H1 (cell line): Measurements from ENCODE around the gene PBX3. TPM values are rescaled to one million over a fixed set of nuclear protein-coding genes. Genes with fewer than 3 reads are reported as not detected.

Experiments used
- CTCF ChIA-PET: fragments of 300-600 bp; sonication (Branson Sonifier 250); formaldehyde crosslinking; loops from one replicate; lab custom pipeline; 2021; ENCODE audit not compliant: partially characterized antibody; lab: Charles Lee
- POLR2A ChIA-PET: fragments of 300-600 bp; sonication (Branson Sonifier 250); formaldehyde crosslinking; loops from one replicate; lab custom pipeline; 2021; ENCODE audit warnings: inconsistent platforms; ENCODE audit not compliant: partially characterized antibody; lab: Charles Lee
- DNase-seq, 2 experiments: peaks; one replicate each; pipeline versions ENCODE4 v3.0.0 to v3.0.0-alpha.2; 2010 to 2022; ENCODE audit warnings: low spot score in 2 of 2, low read depth in 1 of 2, mixed read lengths in 1 of 2
- FAIRE-seq: peaks from 2 replicates; lab custom pipeline; 2011; peaks lifted over from hg19 to GRCh38; lab: Jason Lieb, UNC
- H2AFZ ChIP-seq: 2 replicates; pipeline ENCODE4 v1.8.1; 2012; ENCODE audit warnings: low read length, inconsistent platforms
- H2AK5ac ChIP-seq: 2 replicates; pipeline ENCODE4 v1.6.1; 2013; ENCODE audit warnings: low read depth, low read length
- H2BK120ac ChIP-seq: replicated peaks from 2 replicates; pipeline ENCODE3; 2013; ENCODE audit warnings: low read depth, low read length, inconsistent platforms
- H2BK12ac ChIP-seq: 2 replicates; pipeline ENCODE4 v1.6.1; 2013; ENCODE audit warnings: low read depth, low read length
- H2BK15ac ChIP-seq: 2 replicates; pipeline ENCODE4 v1.6.1; 2013; ENCODE audit warnings: low read length
- H2BK20ac ChIP-seq: 2 replicates; pipeline ENCODE4 v1.6.1; 2013; ENCODE audit warnings: low read length
- H2BK5ac ChIP-seq: 2 replicates; pipeline ENCODE4 v1.6.1; 2013; ENCODE audit warnings: low read depth, low read length
- H3K14ac ChIP-seq: 2 replicates; pipeline ENCODE4 v1.6.1; 2013; ENCODE audit warnings: inconsistent platforms; ENCODE audit not compliant: insufficient read length
- H3K18ac ChIP-seq: 2 replicates; pipeline ENCODE4 v1.6.1; 2013; ENCODE audit warnings: low read length; ENCODE audit errors: extremely low read depth
- H3K23ac ChIP-seq: 2 replicates; pipeline ENCODE4 v1.6.1; 2013; ENCODE audit warnings: inconsistent platforms; ENCODE audit not compliant: insufficient read length
- H3K23me2 ChIP-seq: 2 replicates; pipeline ENCODE4 v1.6.1; 2013; ENCODE audit warnings: low read depth, low read length
- H3K27ac ChIP-seq: 2 replicates; pipeline ENCODE4 v1.6.1; 2011; ENCODE audit warnings: low read depth, low read length, inconsistent platforms
- H3K27me3 ChIP-seq, 4 experiments: replicated peaks in 1 of 4; 1 replicate in 1 of 4; 2 replicates in 3 of 4; pipeline versions ENCODE4 v1.6.1 to v1.8.1; 2011 to 2013; ENCODE audit warnings: low read length in 3 of 4, mild to moderate bottlenecking in 3 of 4, inconsistent platforms in 2 of 4, mixed read lengths in 2 of 4, moderate library complexity in 1 of 4; ENCODE audit not compliant: control insufficient read depth in 3 of 4, insufficient read depth in 3 of 4; ENCODE audit errors: extremely low read depth in 1 of 4
- H3K36me3 ChIP-seq, 4 experiments: 2 replicates each; pipeline versions ENCODE4 v1.6.1 to v1.8.1; 2011 to 2013; ENCODE audit warnings: mild to moderate bottlenecking in 4 of 4, low read length in 3 of 4, moderate library complexity in 2 of 4, control low read depth in 1 of 4, inconsistent platforms in 1 of 4; ENCODE audit not compliant: insufficient read depth in 4 of 4, control insufficient read depth in 2 of 4
- H3K4ac ChIP-seq: replicated peaks from 2 replicates; pipeline ENCODE3; 2013; ENCODE audit warnings: low read length, low read depth, mixed read lengths, inconsistent platforms; ENCODE audit not compliant: insufficient read length
- H3K4me1 ChIP-seq, 4 experiments: replicated peaks in 1 of 4; 1 replicate in 1 of 4; 2 replicates in 3 of 4; pipeline versions ENCODE4 v1.6.1 to v1.8.1; 2011 to 2013; ENCODE audit warnings: low read length in 3 of 4, inconsistent platforms in 2 of 4, mixed read lengths in 1 of 4; ENCODE audit not compliant: insufficient read depth in 4 of 4, control insufficient read depth in 3 of 4
- H3K4me2 ChIP-seq, 2 experiments: 2 replicates each; pipeline versions ENCODE4 v1.6.1 to v1.8.1; 2011 to 2013; ENCODE audit warnings: low read depth in 2 of 2, low read length in 2 of 2, control low read depth in 1 of 2, inconsistent platforms in 1 of 2, mild to moderate bottlenecking in 1 of 2; ENCODE audit not compliant: insufficient read depth in 1 of 2
- H3K4me3 ChIP-seq, 4 experiments: fragments of 200-600, 300-600 bp in 1 of 4; sonication (generic), shearing (Covaris generic), sonication (Bioruptor Twin) in 1 of 4; 2 replicates each; pipeline versions ENCODE4 v1.5.1 to v1.8.1; 2011 to 2016; ENCODE audit warnings: low read length in 4 of 4, low read depth in 3 of 4, control low read depth in 2 of 4, inconsistent platforms in 2 of 4, mild to moderate bottlenecking in 2 of 4, mixed read lengths in 1 of 4, moderate library complexity in 1 of 4; ENCODE audit not compliant: insufficient read depth in 2 of 4; ENCODE audit errors: extremely low read depth in 1 of 4
- H3K56ac ChIP-seq: replicated peaks from 2 replicates; pipeline ENCODE3; 2013; ENCODE audit warnings: low read depth, mild to moderate bottlenecking, mixed read lengths, low read length, inconsistent platforms; ENCODE audit not compliant: insufficient read length
- H3K79me1 ChIP-seq: 2 replicates; pipeline ENCODE4 v1.6.1; 2013; ENCODE audit warnings: low read depth, low read length, control low read depth
- H3K79me2 ChIP-seq, 2 experiments: 2 replicates each; pipeline versions ENCODE4 v1.6.1 to v1.8.1; 2012 to 2013; ENCODE audit warnings: low read length in 2 of 2, mild to moderate bottlenecking in 2 of 2, inconsistent platforms in 1 of 2; ENCODE audit not compliant: insufficient read depth in 2 of 2, control insufficient read depth in 1 of 2
- H3K9ac ChIP-seq, 4 experiments: replicated peaks in 1 of 4; 1 replicate in 1 of 4; 2 replicates in 3 of 4; pipeline versions ENCODE4 v1.6.1 to v1.8.1; 2011 to 2013; ENCODE audit warnings: low read depth in 3 of 4, low read length in 3 of 4, control low read depth in 2 of 4, mild to moderate bottlenecking in 2 of 4, moderate library complexity in 2 of 4, inconsistent platforms in 1 of 4; ENCODE audit errors: extremely low read depth in 1 of 4
- H3K9me3 ChIP-seq, 2 experiments: 2 replicates each; pipeline versions ENCODE4 v1.6.1 to v1.8.1; 2012 to 2013; ENCODE audit warnings: mild to moderate bottlenecking in 2 of 2, moderate library complexity in 2 of 2, control low read depth in 1 of 2, inconsistent platforms in 1 of 2, low read depth in 1 of 2, low read length in 1 of 2, mixed read lengths in 1 of 2; ENCODE audit not compliant: insufficient read depth in 2 of 2
- H4K20me1 ChIP-seq, 2 experiments: replicated peaks in 1 of 2; 2 replicates each; pipeline versions ENCODE3 to v1.8.1; 2011 to 2013; ENCODE audit warnings: inconsistent platforms in 2 of 2, low read length in 2 of 2, mild to moderate bottlenecking in 1 of 2; ENCODE audit not compliant: insufficient read depth in 2 of 2, control insufficient read depth in 1 of 2
- H4K5ac ChIP-seq: 2 replicates; pipeline ENCODE4 v1.6.1; 2013; ENCODE audit warnings: low read length, low read depth, mixed read lengths, inconsistent platforms; ENCODE audit not compliant: insufficient read length
- H4K8ac ChIP-seq: 2 replicates; pipeline ENCODE4 v1.8.0; 2013; ENCODE audit warnings: mild to moderate bottlenecking, moderate library complexity, low read length, inconsistent platforms; ENCODE audit not compliant: insufficient read depth; ENCODE audit errors: extremely low read depth
- H4K91ac ChIP-seq: replicated peaks from 2 replicates; pipeline ENCODE3; 2013; ENCODE audit warnings: low read length, mixed read lengths, inconsistent platforms; ENCODE audit not compliant: insufficient read length
- ASH2L ChIP-seq: fragments of 200-600, 300-600 bp; sonication (generic); IDR thresholded peaks from one replicate; pipeline ENCODE4 v1.7.1; 2017; ENCODE audit warnings: low read length
- CREB1 ChIP-seq: IDR thresholded peaks from 2 replicates; pipeline ENCODE4 v1.6.1; 2012; ENCODE audit warnings: inconsistent platforms
- EP300 ChIP-seq, 2 experiments: IDR thresholded peaks; 1 replicate in 1 of 2; 2 replicates in 1 of 2; pipeline ENCODE4 v1.6.1; 2011 to 2012; ENCODE audit warnings: low read depth in 2 of 2, low read length in 2 of 2, mild to moderate bottlenecking in 2 of 2, borderline replicate concordance in 1 of 2, inconsistent platforms in 1 of 2, moderate library complexity in 1 of 2
- FOSL1 ChIP-seq: IDR thresholded peaks from 2 replicates; pipeline ENCODE4 v1.6.1; 2011; ENCODE audit warnings: mild to moderate bottlenecking, low read depth, low read length, moderate library complexity; ENCODE audit not compliant: insufficient read depth
- GTF2F1 ChIP-seq: IDR thresholded peaks from 2 replicates; pipeline ENCODE4 v1.6.1; 2012; ENCODE audit warnings: low read depth, low read length, improper control_type of control experiment, borderline replicate concordance
- MAFK ChIP-seq: IDR thresholded peaks from 2 replicates; pipeline ENCODE4 v1.6.1; 2012; ENCODE audit warnings: low read depth, mild to moderate bottlenecking, improper control_type of control experiment, low read length
- MAX ChIP-seq: IDR thresholded peaks from 2 replicates; pipeline ENCODE4 v1.6.1; 2012; ENCODE audit warnings: inconsistent platforms
- POLR2A ChIP-seq, 2 experiments: IDR thresholded peaks; 1 replicate in 1 of 2; 2 replicates in 1 of 2; pipeline ENCODE4 v1.6.1; 2011; ENCODE audit warnings: low read depth in 2 of 2, low read length in 2 of 2, mild to moderate bottlenecking in 2 of 2; ENCODE audit errors: control extremely low read depth in 1 of 2
- SIN3A ChIP-seq, 2 experiments: IDR thresholded peaks in 1 of 2; conservative IDR thresholded peaks in 1 of 2; 2 replicates each; pipeline ENCODE4 v1.6.1; 2011 to 2012; ENCODE audit warnings: low read length in 2 of 2, improper control_type of control experiment in 1 of 2, low read depth in 1 of 2, mild to moderate bottlenecking in 1 of 2
- SUZ12 ChIP-seq: fragments of 200-600 bp; sonication (generic); IDR thresholded peaks from 2 replicates; pipeline ENCODE4 v1.6.1; 2012; ENCODE audit warnings: mild to moderate bottlenecking, inconsistent platforms, low read length, moderate library complexity, mixed read lengths
- YY1 ChIP-seq: IDR thresholded peaks from 2 replicates; pipeline ENCODE4 v1.6.1; 2011; ENCODE audit warnings: low read depth, mild to moderate bottlenecking, low read length
- ZNF274 ChIP-seq: IDR thresholded peaks from 2 replicates; pipeline ENCODE4 v1.7.0; 2012; ENCODE audit warnings: low read length, borderline replicate concordance; ENCODE audit errors: extremely low read depth
- WGBS, 2 experiments: shearing (Covaris generic) in 1 of 2; methylation state at CpG; one replicate each; pipeline versions ENCODE4 v1.1.6 to v1.1.7; 2013 to 2015; ENCODE audit warnings: low lambda C conversion rate in 2 of 2, mixed read lengths in 2 of 2, inconsistent platforms in 1 of 2, low coverage in 1 of 2, missing lambda C conversion rate in 1 of 2; ENCODE audit not compliant: insufficient replicate concordance in 2 of 2, insufficient coverage in 1 of 2, insufficient read length in 1 of 2; ENCODE audit errors: extremely low coverage in 1 of 2, missing lambda C conversion rate in 1 of 2; 5-methylcytosine and 5-hydroxymethylcytosine counted together
- polyA plus RNA-seq, 7 experiments: library from polyadenylated mRNA; depleted of rRNA in 3 of 7; stranded (reverse) in 5 of 7; unstranded in 2 of 7; fragments of >200 nt in 5 of 7; fragments of 200-250 nt in 2 of 7; gene quantifications; 1 replicate in 5 of 7; 2 replicates in 1 of 7; 4 replicates in 1 of 7; pipeline versions ENCODE4 v1.2.1 to v1.2.3, GENCODE V29; 2011 to 2013; ENCODE audit warnings: missing spikeins in 2 of 7, mixed read lengths in 2 of 7
- total RNA-seq: library from RNA; stranded (reverse); fragmentation: NEBNext Ultra II Directional; extraction: Animal tissue kit (Norgen Biotek cat#: 25700); gene quantifications from 2 replicates; pipeline ENCODE4 v1.2.1, GENCODE V29; 2021

Gene PBX3
- total and polyA plus RNA-seq, 2 of the 8 experiments (the other 6 are each of a cell fraction or from before 2014, with no cell fraction given) = 22.7 to 44.3 TPM

- Histone ChIP-seq H2BK120ac (no peak overlapping the region), H3K4me1 (peaks cover 0 to 8% (median 5%) of the 10 kb centered on the region in 4 experiments; a peak in 4 of 7 replicates), H3K9me3 (no peaks in the 10 kb centered on the region), H3K23ac (no peak overlapping the region), H3K14ac (no peak overlapping the region), H3K79me2 (peaks cover 0 to 97% of the 10 kb centered on the region in 2 experiments; a peak in 3 of 4 replicates), H3K27ac (no peak overlapping the region), H3K4ac (no peak overlapping the region), H3K79me1 (0 out of 2 replicates have a peak, but pooled peaks cover 2% of the 10 kb centered on the region), H2AFZ (no peak overlapping the region), H4K5ac (no peak overlapping the region), H2BK20ac (no peak overlapping the region), H3K27me3 (no peaks in the 10 kb centered on the region), H3K36me3 (no peaks in the 10 kb centered on the region), H2BK5ac (no peak overlapping the region), H3K9ac (no peak overlapping the region), H4K8ac (no peak overlapping the region), H3K4me2 (no peak overlapping the region), H2BK12ac (no peak overlapping the region), H3K4me3 (no peak overlapping the region), H3K56ac (no peak overlapping the region), H2BK15ac (no peak overlapping the region), H2AK5ac (no peak overlapping the region), H3K18ac (no peak overlapping the region), H4K20me1 (no peaks in the 10 kb centered on the region), H4K91ac (no peak overlapping the region), H3K23me2 (no peaks in the 10 kb centered on the region; the same call in 1 of the 2 replicates)
- TF ChIP-seq MAX (no peak), SUZ12 (no peak), CREB1 (no peak), ASH2L (no peak), YY1 (no peak), GTF2F1 (no peak), SIN3A (conservative IDR thresholded peaks at IDR 0.05 in 1 of 2, IDR thresholded peaks at IDR 0.05 in 1 of 2; ENCODE audit: low read depth in 1 of 2, low read length in 2 of 2) (no peak), FOSL1 (no peak), ZNF274 (no peak), POLR2A (IDR thresholded peaks at IDR 0.05; ENCODE audit: control extremely low read depth in 1 of 2, low read depth in 2 of 2, low read length in 2 of 2) (no peak), EP300 (IDR thresholded peaks at IDR 0.05; ENCODE audit: borderline replicate concordance in 1 of 2, low read depth in 2 of 2, low read length in 2 of 2) (no peak), MAFK (no peak; the same call in 1 of the 2 replicates)
- no peak for DNase-seq
- ChIA-PET POLR2A (no interaction called here), CTCF (no interaction called here)
- FAIRE-seq = no peak
- WGBS, 2 experiments = 95% methylated on average over 2 of the region's 2 CpGs; no CpG with 5 or more reads in 1 of the 2 experiments
These were observed 19.5 kb downstream of the PBX3 start for GRCh38 chr9:125766468-125767221.
